HUES64 (cell line): ENCODE results near the gene TMEM218.

Experiments
- H3K27ac ChIP-seq: 2 replicates; pipeline ENCODE4 v1.7.0; 2013; ENCODE audit warnings: low read depth, low read length, inconsistent platforms
- H3K27me3 ChIP-seq: 2 replicates; pipeline ENCODE4 v1.6.1; 2013; ENCODE audit warnings: mild to moderate bottlenecking, low read length; ENCODE audit not compliant: insufficient read depth
- H3K36me3 ChIP-seq: 2 replicates; pipeline ENCODE4 v1.6.1; 2013; ENCODE audit warnings: mild to moderate bottlenecking, low read length; ENCODE audit not compliant: insufficient read depth
- H3K4me1 ChIP-seq: 2 replicates; pipeline ENCODE4 v1.6.1; 2013; ENCODE audit warnings: mild to moderate bottlenecking, low read length, moderate library complexity; ENCODE audit not compliant: insufficient read depth
- H3K4me3 ChIP-seq: 2 replicates; pipeline ENCODE4 v1.5.1; 2013; ENCODE audit warnings: mild to moderate bottlenecking, low read length, moderate library complexity
- H3K9ac ChIP-seq: 2 replicates; pipeline ENCODE4 v1.6.1; 2013; ENCODE audit warnings: mild to moderate bottlenecking, low read depth, low read length
- H3K9me3 ChIP-seq: 2 replicates; pipeline ENCODE4 v1.6.1; 2013; ENCODE audit warnings: low read depth, low read length; ENCODE audit not compliant: insufficient read depth
- WGBS: fragments of 150-250, 120-280 bp; methylation state at CpG from one replicate; pipeline ENCODE4 v1.1.7; 2013; ENCODE audit warnings: missing lambda C conversion rate; 5-methylcytosine and 5-hydroxymethylcytosine counted together

The TMEM218 gene

DNA sequence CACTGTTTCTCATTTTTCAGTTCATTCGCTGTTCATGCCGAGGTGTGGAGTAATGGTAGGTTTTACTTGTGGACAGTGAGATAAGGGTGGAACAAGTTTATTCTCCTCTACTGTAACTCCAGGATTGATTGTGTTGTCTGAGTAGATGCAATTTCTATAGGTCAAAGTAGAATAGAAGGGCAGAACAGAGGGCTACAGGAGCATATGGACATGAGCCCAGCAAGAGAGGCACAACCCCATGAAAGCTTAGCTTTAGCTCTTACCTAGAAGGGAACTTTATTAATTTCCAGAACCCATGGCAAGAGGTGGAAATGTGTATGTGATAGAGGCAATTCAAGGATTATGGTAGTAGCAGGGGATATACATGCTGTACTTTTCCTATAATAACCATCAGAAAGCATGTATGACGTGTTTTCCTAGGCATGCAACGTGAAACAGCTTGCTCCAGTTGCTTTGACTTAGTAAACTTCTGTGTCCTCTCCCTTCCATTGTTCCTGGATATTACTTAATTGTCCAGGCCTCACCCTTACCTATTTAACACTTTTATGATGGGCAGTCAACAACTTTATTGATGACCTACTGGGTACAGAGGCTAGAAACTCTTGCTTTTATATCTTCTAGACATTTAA lies 62.1 kb downstream of the TMEM218 start:
- H3K4me1 ChIP-seq = no peaks in the 10 kb centered on the region
- 94% methylated on average over 4 of the region's 4 CpGs for WGBS
- peaks cover 7% of the 10 kb centered on the region for H3K9me3 ChIP-seq
- H3K9ac ChIP-seq = no peak overlapping the region
- H3K36me3 ChIP-seq = no peaks in the 10 kb centered on the region
- peaks cover 2% of the 10 kb centered on the region; the same call in 1 of the 2 replicates for H3K27me3 ChIP-seq
- no peak overlapping the region for H3K4me3 ChIP-seq
- H3K27ac ChIP-seq = no peak overlapping the region
